HG03460 (cell line): ENCODE measurements around the gene CYP26C1.
"Not testable (repeated sequence)": the region's sequence is repeated elsewhere in the genome, so short reads cannot be mapped to it uniquely, and the experiment has no call there.

Experiments used
- ATAC-seq: cut with Tn5 transposase; IDR thresholded peaks from one replicate; pipeline ENCODE4 v1.9.1; 2021; ENCODE audit not compliant: unreplicated experiment

The CYP26C1 gene

GRCh38 chr10:93076871-93077270 is 16.3 kb downstream of the CYP26C1 start:
- ATAC-seq: no peak

- ATAC-seq: no peak
These were observed 17.3 kb downstream of the CYP26C1 start for GRCh38 chr10:93077860-93078337.

- no peak for ATAC-seq
These were observed 19.2 kb downstream of the CYP26C1 start for GRCh38 chr10:93079663-93080349.

GRCh38 chr10:93080350-93081046 is 19.9 kb downstream of the CYP26C1 start:
- no peak for ATAC-seq

GRCh38 chr10:93081318-93081717 is 20.7 kb downstream of the CYP26C1 start:
- ATAC-seq: no peak

DNA sequence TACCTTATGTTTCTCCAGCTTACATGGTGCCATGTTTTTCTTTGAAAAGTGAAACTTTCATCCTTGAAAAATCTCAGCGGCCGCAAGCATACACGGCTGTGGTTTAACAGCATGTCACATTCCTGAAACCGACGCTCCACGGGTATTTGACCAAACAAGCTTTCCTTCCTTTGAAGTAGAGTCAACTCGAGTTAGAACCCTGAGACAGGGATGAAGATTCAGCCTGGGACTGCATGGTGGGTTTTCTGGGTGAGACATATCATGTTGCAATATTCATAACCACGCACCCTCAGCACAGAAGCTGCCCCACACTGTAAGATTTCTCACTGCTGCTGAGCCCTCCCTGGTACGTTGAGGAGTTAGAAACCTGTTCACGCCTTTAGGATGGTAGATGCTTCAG is 21.2 kb downstream of the CYP26C1 start:
- ATAC-seq: no peak

DNA sequence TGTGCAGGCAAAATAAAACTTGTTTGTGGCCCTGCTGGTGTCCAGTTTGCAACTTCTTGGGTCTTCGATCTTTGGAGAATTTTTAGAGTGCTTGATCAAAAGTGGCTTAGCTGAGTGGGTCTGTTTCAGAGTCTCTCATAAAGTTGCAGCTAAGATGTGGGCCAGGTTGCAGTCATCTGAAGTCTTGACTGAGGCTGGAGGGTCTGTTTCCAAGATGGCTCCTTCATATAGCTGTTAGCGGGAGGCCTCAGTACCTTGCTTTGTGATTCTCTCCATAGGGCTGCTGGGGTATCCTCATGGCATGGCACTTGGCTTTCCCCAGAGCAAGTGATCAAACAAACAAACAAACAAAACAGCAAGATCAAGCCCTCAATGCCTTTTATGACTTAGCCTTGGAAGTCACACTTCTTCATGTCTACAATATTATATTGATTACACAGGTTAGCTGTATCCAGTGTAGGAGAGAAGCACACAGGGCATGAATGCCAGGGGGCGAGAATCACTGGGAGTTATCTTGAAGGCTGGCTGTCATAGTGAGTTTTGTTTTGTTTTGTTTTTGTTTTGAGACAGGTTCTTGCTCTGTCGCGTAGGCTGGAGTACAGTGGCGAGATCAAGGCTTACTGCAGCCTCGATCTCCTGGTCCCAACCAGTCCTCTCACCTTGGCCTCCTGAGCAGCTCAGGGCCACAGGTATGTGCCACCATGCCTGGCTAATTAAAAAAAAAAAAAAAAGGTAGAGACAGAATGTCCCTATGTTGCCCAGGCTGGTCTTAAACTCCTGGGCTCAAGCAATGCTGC is 23.3 kb downstream of the CYP26C1 start:
- no peak for ATAC-seq

- ATAC-seq: no peak
These were observed 24.8 kb downstream of the CYP26C1 start for GRCh38 chr10:93085272-93085859.

DNA sequence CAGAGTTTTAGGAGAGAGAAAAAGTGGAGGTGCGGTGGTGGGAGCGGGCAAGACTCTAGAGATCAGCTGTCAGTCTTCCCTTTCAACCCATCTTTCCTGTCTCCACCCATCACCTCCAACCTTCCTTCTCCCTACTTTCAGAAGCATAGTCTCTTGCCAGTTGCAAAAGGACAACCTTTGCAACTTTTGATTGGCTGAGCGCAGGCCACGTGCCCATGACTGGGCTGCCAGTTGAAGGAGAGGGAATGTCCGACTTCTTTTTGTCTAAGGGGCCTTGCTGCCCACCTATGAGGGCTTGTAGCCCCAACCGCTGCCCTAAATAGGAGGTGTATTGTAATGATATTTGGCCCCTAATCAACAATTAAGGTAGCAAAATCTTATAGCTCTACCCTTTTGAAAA is 25.7 kb downstream of the CYP26C1 start:
- ATAC-seq: no peak

DNA sequence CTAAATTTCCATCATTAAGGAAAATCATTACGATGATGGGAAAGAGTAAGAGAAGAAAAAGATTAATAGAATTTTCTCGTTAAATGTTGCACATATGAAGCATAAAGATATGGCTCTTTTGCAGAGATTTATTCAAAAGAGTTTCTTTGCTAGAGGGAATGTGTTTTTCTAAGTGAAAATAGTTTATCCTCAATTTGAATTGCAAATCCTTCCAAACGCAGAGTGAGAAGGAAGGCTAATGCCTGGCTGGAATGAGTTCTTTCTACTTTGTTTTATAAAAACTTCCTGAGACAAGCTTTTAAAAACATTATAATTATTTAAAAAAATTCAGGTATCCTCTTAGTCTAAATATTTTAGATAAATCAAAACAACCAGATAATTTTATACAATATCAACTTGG is 27.2 kb downstream of the CYP26C1 start:
- ATAC-seq: no peak

GRCh38 chr10:93088466-93088865 is 27.9 kb downstream of the CYP26C1 start:
- no peak for ATAC-seq

- ATAC-seq: no peak
These were observed 30.0 kb downstream of the CYP26C1 start for GRCh38 chr10:93090619-93091018.

DNA sequence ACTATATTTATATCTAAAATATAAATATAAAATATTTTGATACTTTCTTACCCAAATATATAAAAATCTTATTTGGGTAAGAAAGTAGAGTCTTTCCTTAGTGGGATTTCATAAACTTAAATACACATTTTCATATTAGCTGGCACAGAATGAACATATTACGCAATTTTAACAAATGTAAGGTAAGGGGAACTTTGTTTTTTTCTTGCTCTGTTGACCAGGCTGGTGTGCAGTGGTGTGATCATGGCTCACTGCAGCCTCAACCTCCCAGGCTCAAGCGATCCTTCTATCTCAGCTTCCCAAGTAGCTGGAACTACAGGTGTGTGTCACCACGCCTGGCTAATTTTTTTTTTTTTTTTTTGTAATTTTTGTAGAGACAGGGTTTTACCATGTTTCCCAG is 31.4 kb downstream of the CYP26C1 start:
- no peak for ATAC-seq

DNA sequence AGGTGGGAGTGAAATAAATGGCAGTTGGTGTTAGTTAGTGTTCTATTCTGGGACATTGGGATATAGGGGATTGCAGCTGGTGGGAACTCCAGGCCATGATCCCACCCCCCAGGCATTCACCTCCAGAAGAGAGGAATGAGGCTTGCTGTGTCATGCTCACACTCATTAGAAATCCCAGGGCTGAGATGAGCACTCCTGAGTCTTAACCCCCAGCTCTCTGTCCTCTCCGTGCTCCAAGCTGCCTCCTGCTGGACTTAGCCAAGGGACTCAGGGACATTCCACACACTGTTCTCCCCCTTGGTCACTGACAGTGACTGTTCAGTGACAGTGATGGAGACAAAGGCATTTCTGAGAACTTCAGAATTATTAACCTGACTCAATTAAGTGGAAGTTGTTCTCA is 34.6 kb downstream of the CYP26C1 start:
- no peak for ATAC-seq

- no peak for ATAC-seq
These were observed 36.3 kb downstream of the CYP26C1 start for GRCh38 chr10:93096901-93097300.

DNA sequence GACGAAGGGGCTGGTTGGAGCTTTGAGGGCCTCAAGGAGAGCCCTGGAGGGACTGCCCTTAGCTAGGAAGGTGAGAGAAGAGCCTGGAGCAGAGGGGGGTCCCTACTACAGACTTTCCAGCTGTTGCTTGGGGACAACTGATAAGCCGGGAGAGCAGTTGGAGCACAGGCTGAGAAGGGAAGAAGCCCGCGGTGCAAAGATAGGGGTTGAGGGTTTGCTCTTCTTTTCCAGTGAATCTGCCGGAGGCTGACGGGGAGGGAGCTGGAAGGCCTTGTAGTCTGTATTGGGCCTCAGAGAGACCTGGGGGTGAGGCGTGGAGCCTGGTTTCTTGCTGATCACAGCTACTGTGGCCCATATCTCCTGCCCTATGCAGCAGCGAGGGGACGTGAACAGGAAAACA is 36.8 kb downstream of the CYP26C1 start:
- no peak for ATAC-seq

DNA sequence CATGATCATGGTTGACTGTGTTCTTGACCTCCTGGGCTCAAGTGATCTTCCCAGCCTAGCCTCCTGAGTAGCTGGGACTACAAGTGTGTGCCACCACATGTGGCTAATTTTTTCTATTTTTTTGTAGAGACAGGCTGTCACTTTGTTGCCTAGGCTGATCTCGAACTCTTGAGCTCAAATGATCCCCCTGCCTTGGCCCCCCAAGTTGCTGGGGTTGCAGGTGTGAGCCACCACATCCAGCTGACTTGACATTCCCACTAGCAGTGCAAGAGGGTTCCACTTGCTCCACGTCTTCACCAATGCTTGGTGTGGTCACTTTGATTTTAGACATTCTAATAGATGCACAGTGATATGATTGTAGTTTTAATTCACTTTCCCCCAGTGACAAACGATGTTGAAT is 38.2 kb downstream of the CYP26C1 start:
- no peak for ATAC-seq

DNA sequence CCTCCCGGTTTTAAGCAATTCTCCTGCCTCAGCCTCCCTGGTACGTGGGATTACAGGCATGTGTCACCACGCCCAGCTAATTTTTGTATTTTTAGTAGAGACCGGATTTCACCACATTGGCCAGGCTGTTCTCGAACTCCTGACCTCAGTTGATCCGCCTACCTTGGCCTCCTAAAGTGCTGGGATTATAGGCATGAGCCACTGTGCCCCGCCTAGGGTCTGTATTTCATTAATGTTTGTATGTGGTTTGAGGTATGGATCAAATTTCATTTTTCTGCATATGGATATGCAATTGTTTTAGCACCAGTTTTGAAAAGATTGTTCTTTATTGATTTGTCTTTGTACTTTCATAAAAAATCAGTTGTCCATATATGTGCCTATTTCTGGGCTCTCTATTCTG is 39.1 kb downstream of the CYP26C1 start:
- ATAC-seq: no peak

DNA sequence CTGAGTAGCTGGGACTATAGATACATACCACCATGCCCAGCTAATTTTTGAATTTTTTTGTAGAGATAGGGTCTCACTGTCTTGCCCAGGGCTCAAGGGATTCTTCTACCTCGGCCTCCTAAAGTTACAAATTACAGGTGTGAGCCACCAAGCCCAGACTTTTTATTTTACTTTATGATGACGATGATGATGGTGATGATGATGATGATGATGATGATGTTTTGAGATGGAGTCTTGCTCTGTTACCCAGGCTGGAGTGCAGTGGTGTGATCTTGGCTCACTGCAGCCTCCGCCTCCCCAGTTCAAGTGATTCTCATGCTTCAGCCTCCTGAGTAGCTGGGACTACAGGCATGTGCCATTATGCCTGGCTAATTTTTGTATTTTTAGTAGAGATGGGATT is 40.5 kb downstream of the CYP26C1 start:
- ATAC-seq: not testable (repeated sequence)

DNA sequence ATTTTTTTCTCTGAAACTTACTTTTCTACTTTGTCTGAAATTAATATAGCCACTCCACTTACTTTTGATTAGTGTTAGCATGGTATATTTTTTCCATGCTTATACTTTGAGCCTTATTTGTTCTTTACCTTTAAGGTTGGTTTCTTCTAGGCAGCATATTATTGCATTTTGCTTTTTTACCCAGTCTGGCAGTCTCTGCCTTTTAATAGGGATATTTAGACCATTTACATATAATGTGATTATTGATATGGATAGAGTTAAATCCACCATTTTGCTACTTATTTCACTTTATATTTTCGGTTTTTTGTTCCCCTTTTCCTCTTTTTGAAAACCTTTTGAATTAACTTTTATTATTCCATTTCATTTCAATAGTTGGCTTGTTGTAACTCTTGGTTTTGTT is 43.4 kb downstream of the CYP26C1 start:
- no peak for ATAC-seq

DNA sequence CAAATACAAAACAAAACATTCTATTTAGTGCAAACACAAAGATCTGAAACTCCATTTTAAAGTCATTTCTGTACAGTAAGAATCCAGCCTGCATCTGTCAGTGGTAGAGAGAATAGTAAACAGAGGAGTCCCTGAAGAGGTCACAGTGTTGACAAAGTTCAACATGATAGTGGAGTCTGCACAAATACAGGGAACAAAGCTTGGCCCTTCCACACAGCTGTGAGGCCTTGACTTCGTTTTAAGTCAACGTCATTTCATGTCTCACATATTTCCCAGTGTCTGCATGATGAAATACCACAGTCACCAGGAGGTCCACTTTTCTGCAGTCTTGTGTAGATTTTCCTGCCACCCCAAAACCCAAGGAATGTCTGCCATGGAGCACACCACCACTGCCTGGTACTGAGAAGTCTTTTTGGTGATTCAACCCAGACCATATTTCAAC is 46.1 kb downstream of the CYP26C1 start:
- no peak for ATAC-seq
